ENCODE results near the gene NEDD4L. TPM values are rescaled to one million over a fixed set of nuclear protein-coding genes. Genes with fewer than 3 reads are reported as not detected.

Gene NEDD4L
- total RNA-seq, 1 experiment from 2014 or later: 57.4 TPM

DNA sequence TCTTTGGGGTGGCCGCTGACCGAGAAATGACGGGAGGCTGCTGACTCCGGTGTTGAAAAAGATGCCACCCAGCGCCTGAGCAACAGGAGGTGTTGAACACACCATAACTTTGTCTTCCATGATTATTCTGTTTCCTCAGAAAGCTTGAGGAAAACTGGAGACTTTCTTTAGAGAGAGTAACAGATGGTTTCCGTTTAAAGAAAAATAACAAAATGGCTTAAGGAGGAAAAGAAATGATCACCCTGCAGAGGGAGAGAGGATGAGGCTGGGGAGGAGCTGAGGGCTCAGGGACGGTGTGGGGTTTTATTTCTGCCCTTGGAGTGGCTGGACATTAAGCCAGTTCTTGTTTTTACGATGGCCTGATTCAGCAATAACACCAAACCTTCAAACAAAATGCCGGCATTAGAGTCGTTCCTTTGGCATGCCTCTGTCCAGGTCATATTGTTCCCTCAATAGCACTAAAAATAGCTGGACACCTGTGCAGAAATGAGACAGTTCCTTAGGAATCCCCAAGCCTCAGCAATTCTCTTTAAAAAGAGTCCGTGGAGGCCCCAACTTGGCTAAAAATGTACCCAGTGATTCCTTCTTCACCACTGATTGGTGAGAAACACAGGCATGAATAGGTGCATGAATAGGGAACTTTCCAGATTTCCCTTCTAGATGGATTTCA is 402.5 kb downstream of the NEDD4L start:
- TF ChIP-seq EZH2 (IDR thresholded peaks at IDR 0.05; ENCODE audit: low read depth): no peak
- TF ChIP-seq, protein P1, sequence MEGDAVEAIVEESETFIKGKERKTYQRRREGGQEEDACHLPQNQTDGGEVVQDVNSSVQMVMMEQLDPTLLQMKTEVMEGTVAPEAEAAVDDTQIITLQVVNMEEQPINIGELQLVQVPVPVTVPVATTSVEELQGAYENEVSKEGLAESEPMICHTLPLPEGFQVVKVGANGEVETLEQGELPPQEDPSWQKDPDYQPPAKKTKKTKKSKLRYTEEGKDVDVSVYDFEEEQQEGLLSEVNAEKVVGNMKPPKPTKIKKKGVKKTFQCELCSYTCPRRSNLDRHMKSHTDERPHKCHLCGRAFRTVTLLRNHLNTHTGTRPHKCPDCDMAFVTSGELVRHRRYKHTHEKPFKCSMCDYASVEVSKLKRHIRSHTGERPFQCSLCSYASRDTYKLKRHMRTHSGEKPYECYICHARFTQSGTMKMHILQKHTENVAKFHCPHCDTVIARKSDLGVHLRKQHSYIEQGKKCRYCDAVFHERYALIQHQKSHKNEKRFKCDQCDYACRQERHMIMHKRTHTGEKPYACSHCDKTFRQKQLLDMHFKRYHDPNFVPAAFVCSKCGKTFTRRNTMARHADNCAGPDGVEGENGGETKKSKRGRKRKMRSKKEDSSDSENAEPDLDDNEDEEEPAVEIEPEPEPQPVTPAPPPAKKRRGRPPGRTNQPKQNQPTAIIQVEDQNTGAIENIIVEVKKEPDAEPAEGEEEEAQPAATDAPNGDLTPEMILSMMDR (conservative IDR thresholded peaks at IDR 0.05): no peak
- no peaks in the 10 kb centered on the region for H3K79me2 ChIP-seq (ENCODE audit: low read depth)
- H3K4me3 ChIP-seq: no peak overlapping the region
- no peaks in the 10 kb centered on the region for H4K20me1 ChIP-seq (ENCODE audit: insufficient read depth)
- H3K9me3 ChIP-seq (ENCODE audit: insufficient read depth, low read depth): no peaks in the 10 kb centered on the region
- H3K27ac ChIP-seq: no peak overlapping the region
- no peaks in the 10 kb centered on the region for H3K36me3 ChIP-seq (ENCODE audit: low read depth)
- BruUV-seq (replicated peaks): no TSS peak
- intact Hi-C loops (cut with micrococcal nuclease; ENCODE audit: unreplicated experiment): no loop called here
- ChIA-PET CTCF (no interaction called here), POLR2A (ENCODE audit: unreplicated experiment) (no interaction called here)
- no peaks in the 10 kb centered on the region for H3K27me3 ChIP-seq (ENCODE audit: insufficient read depth, low read depth)
- H3K9me2 ChIP-seq (ENCODE audit: insufficient read depth): no peaks in the 10 kb centered on the region
- H2AFZ ChIP-seq: no peak overlapping the region
- no peak for DNase-seq
- no peak overlapping the region for H3K4me2 ChIP-seq
- no peaks in the 10 kb centered on the region for H3F3A ChIP-seq (ENCODE audit: insufficient read depth, low read depth)
- H3K4me1 ChIP-seq (replicated peaks; ENCODE audit: insufficient read depth): no peaks in the 10 kb centered on the region

DNA sequence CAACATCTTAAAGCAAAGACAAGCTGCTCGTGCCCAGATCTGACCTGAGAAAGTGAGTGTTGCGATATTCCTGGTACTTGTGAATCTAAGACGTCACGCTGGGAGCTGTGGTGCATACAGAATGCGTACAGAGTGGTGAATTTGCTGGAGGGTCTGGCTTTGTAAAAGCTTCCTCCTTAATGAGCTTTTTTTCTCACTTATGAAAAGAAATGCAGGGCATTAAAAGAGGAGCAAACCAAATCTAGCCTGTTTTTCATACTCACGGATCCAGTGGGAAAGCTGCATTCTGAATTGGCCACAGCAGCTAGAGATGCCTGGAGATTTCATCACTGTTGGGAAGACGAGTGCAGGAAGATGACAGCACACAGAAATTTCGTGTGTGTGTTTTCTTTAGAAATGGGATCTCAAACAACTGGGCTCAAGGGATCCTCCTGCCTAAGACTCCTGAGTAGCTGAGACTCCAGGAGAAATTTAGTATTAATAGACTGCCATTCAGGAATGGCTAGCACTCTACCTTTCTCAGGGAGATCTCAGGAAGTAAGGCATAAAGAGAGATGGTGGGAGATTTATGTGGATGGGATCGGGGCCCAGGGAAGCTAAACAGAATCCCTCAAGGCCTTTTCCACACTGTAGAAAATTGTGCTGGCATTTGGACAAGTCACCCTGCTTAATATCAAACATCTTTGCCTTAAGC is 403.5 kb downstream of the NEDD4L start:
- no TSS peak for BruUV-seq (replicated peaks)
- TF ChIP-seq EZH2 (IDR thresholded peaks at IDR 0.05; ENCODE audit: low read depth): no peak
- TF ChIP-seq, protein P1 (conservative IDR thresholded peaks at IDR 0.05): no peak
- no peaks in the 10 kb centered on the region for H4K20me1 ChIP-seq (ENCODE audit: insufficient read depth)
- no peaks in the 10 kb centered on the region for H3F3A ChIP-seq (ENCODE audit: insufficient read depth, low read depth)
- H3K9me3 ChIP-seq (ENCODE audit: insufficient read depth, low read depth): no peaks in the 10 kb centered on the region
- H3K4me3 ChIP-seq: no peak overlapping the region
- H3K27ac ChIP-seq: no peak overlapping the region
- no peaks in the 10 kb centered on the region for H3K4me1 ChIP-seq (replicated peaks; ENCODE audit: insufficient read depth)
- no peaks in the 10 kb centered on the region for H3K27me3 ChIP-seq (ENCODE audit: insufficient read depth, low read depth)
- H2AFZ ChIP-seq: no peak overlapping the region
- H3K79me2 ChIP-seq (ENCODE audit: low read depth): no peaks in the 10 kb centered on the region
- intact Hi-C loops (cut with micrococcal nuclease; ENCODE audit: unreplicated experiment): no loop called here
- H3K4me2 ChIP-seq: no peak overlapping the region
- ChIA-PET POLR2A (ENCODE audit: unreplicated experiment) (no interaction called here), CTCF (no interaction called here)
- no peaks in the 10 kb centered on the region for H3K36me3 ChIP-seq (ENCODE audit: low read depth)
- H3K9me2 ChIP-seq (ENCODE audit: insufficient read depth): no peaks in the 10 kb centered on the region
- DNase-seq: no peak

DNA sequence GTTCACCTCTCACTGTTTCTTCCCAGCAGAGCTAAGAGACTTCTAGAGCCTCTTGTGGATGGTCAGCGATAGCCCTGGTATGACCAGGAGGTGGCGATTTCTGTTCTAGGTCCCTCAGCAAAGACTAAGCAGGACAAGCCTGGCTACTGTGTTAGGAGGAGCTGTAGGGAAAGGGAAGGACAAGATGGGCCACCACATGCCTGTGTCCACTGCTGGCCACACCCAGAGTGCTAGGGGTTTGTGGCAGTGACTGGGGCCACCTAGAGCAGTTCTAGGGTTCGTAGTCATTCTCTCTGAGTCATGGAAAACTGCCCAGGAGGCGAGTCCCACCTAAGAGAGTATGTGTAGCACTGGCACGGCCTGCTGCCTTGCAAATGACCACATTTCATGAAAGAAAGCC is 405.4 kb downstream of the NEDD4L start:
- Histone ChIP-seq H3K27ac (no peak overlapping the region), H3K9me2 (ENCODE audit: insufficient read depth) (no peaks in the 10 kb centered on the region), H3K4me1 (replicated peaks; ENCODE audit: insufficient read depth) (no peaks in the 10 kb centered on the region), H3F3A (ENCODE audit: insufficient read depth, low read depth) (no peaks in the 10 kb centered on the region), H3K27me3 (ENCODE audit: insufficient read depth, low read depth) (no peaks in the 10 kb centered on the region), H3K9me3 (ENCODE audit: insufficient read depth, low read depth) (no peaks in the 10 kb centered on the region), H4K20me1 (ENCODE audit: insufficient read depth) (no peaks in the 10 kb centered on the region), H2AFZ (0 out of 2 replicates have a peak overlapping the region, but pooled peaks have one; percentile 12), H3K79me2 (ENCODE audit: low read depth) (no peaks in the 10 kb centered on the region), H3K36me3 (ENCODE audit: low read depth) (no peaks in the 10 kb centered on the region), H3K4me3 (no peak overlapping the region), H3K4me2 (no peak overlapping the region)
- no TSS peak for BruUV-seq (replicated peaks)
- POLR2A ChIA-PET (ENCODE audit: unreplicated experiment): no interaction called here
- TF ChIP-seq, protein P1 (conservative IDR thresholded peaks at IDR 0.05): no peak
- TF ChIP-seq EZH2 (IDR thresholded peaks at IDR 0.05; ENCODE audit: low read depth): no peak
- DNase-seq: peak in 1 of 2 experiments; percentile 14
- CTCF ChIA-PET: no interaction called here
- intact Hi-C loops (cut with micrococcal nuclease; ENCODE audit: unreplicated experiment): no loop called here

Small RNAs within 50 kb of the gene (microRNA-seq; reads per million reads assigned to microRNA genes)
- gene MIR3591 (ENCODE audit: borderline number of aligned reads, borderline replicate concordance): not detected

Other genes starting within 250 kb of the NEDD4L start
- 16.7 and 23.4 TPM in 2 replicates for gene ATP8B1, start 240.9 kb upstream of the NEDD4L start, total RNA-seq (2021)

Data from PC-9 (cell line).